HG03558 (cell line): ENCODE data around the gene CLASP2.
"Not testable (repeated sequence)": the region's sequence is repeated elsewhere in the genome, so short reads cannot be mapped to it uniquely, and the experiment has no call there.

Experiments used
- ATAC-seq: cut with Tn5 transposase; IDR thresholded peaks from one replicate; pipeline ENCODE4 v1.9.1; 2021; ENCODE audit warnings: moderate number of reproducible peaks; ENCODE audit not compliant: unreplicated experiment; ENCODE audit errors: extremely low read depth

CLASP2 gene

GRCh38 chr3:33717866-33718594 lies at the start of gene CLASP2:
TSS of gene CLASP2 (minus strand) at chr3:33718254. CDS start at chr3:33718002, 252 bp downstream.
- ATAC-seq = peak; percentile 89

- ATAC-seq = no peak
Measured at GRCh38 chr3:33758864-33759263, 40.8 kb upstream of the CLASP2 start.

DNA sequence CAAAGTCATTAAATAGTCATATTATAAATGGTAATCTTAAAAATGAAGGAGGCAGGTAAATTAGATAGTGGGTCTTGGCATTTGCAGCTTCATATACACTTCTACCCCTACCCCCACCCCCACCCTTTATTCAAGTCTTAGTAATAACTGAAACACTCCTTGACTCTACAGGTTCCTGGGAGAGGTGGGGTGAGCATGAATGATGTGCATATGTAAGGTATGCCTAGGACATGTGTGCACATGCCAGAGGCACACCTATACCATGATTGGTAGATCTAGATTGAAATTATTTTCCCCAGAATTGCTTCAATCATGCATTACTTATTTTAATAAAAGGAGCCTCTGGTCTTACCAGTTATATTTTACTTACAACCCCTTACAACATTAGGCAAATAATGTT lies 40.2 kb upstream of the CLASP2 start:
- ATAC-seq = no peak

GRCh38 chr3:33754391-33754790 lies 36.3 kb upstream of the CLASP2 start:
- ATAC-seq = not testable (repeated sequence)

DNA sequence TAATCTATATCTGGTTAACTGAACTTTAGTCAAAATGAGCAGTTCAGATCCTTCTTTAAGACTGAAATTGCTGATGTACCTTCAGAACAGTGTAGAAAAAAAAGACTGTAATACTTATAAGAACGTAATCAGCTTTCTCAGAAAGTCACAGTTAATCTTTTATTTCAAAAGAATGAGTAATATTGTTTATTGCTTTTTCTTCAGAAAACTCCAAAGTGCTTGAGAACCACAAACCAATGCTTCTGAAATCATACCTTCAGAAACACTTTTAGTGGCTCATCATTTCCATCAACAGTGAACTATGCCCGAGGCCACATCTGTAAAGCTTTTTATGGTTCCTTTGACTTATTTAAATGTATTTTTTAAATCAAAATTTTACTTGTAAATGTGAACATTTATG lies 33.3 kb upstream of the CLASP2 start:
- ATAC-seq = no peak

DNA sequence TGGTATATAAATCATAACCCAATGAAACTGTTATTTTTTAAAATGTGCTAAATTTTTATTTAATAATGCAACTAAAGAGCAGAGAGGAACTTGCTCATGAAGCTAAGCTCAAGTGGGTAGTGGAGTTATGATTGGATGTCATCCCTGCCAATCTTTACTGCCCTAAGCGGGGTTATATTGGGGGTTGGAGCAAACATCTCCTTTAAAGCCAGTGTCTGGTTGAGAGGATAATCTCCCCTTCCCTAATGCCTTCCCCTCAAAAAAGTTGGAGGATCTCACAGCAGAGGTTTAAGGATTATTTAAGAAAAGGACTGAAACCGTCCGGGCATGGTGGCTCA lies 32.1 kb upstream of the CLASP2 start:
- no peak for ATAC-seq

- ATAC-seq = no peak
Measured at GRCh38 chr3:33749546-33750210, 31.6 kb upstream of the CLASP2 start.

DNA sequence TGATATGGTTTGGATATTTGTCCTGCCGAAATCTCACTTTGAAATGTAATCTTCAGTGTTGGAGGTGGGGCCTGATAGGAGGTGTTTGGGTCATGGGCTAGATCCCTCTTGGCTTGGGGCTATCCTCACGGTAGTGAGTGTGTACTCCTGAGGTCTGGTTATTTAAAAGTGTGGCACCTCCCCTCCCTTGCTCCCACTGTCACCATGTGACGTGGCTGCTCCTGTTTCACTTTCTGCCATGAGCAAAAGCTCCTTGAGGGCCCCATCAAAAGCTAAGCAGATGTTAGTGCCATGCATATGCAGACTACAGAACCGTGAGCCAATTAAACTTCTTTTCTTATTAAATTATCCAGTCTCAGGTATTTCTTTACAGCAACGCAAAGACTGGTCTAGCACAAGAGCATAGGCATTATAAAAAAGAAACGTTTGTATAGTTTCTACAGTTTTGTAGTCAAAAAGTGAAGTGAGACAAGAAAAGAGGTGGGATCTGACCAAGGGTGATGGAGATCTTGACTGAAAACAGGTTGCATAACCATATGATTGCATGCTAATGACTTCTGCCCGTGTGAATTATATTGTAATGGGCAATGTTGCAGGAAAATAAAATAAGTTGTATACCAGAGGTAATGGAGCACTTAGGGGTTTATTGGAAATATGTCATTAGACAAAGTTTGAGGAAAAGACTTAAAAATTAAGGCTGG lies 28.5 kb upstream of the CLASP2 start:
- no peak for ATAC-seq

- ATAC-seq = no peak
Measured at GRCh38 chr3:33737146-33737545, 19.1 kb upstream of the CLASP2 start.

DNA sequence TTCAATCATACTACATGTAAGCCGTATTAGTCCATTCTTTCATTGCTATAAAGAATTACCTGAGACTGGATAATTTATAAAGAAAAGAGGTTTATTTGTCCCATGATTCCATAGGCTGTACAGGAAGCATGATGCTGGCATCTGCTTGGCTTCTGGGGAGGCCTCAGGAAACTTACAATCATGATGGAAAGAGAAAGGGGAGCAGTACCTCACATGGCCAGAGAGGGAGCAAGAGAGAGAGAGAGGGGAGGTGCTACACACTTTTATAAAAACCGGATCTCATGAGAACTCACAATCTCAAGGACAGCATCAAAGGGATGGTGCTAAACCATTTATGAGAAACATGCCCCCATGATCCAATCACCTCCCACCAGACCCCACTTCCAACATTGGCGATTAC lies 14.3 kb upstream of the CLASP2 start:
- no peak for ATAC-seq

GRCh38 chr3:33729993-33730392 lies 11.9 kb upstream of the CLASP2 start:
- no peak for ATAC-seq

DNA sequence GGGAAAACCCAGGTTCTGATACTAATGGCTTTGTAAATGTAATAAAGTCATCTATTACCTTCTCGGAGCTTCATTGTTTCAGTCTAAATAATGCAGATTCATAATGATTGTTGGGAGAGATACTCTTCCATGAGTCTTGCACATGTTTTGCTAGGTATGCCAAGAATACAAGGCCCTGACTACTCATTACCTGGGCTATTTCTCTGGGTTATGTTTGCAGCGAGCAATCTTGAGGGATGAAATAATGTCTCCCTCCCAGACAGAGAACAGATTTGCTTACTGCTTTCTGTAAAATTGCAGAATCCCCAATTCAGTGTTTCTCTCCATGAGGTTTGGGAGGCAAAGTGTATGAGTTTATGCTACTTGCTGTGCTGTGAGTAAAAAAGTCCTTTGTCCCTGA lies 6.2 kb upstream of the CLASP2 start:
- no peak for ATAC-seq

GRCh38 chr3:33722626-33723370 lies 4.7 kb upstream of the CLASP2 start:
- no peak for ATAC-seq

DNA sequence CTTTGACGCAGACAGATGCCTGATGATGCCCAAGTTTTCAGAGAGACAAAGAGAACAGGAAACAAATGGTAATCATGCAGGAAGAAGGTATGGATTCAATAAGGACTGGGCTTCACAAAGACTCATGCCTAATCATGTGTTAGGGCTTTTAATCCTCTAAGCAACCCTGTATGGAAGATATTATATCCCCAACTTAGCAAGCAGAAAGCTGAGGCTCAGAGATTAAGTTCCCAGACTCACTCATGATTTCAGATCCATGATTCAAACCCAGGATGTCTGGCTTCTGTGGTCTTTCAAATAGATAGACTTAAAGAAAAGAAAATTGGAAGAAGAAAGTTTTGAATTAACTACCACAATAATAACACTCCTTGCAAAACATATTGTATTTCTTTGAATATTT lies 4.1 kb upstream of the CLASP2 start:
- no peak for ATAC-seq

DNA sequence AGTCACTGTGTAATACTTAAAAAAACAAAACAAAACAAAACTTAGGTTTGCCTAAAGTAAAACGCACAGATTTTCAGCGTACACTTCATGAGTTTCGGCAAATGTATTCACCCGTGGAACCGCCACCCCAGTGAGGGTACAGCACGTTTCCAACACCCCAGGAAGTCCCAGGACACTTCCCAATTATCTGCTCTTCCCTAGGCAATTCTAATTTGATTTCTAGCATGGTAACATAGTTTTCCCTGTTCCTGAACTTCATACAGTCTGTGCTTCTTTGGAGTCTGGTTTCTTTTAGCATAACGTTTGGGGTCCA lies 497 bp upstream of the CLASP2 start:
- ATAC-seq = no peak

DNA sequence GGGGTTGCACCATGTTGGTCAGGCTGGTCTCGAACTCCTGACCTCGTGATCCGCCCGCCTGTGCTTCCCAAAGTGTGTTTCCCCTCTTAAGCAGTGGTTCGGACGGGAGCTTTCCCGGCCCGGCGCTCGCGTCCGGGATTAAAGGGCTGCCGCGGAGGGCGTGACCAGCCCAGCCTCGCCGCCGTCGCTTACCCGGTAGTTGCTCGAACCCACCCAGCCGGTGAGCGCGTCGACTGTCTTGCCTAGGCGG lies 513 bp downstream of the CLASP2 start:
- peak; percentile 24 for ATAC-seq

- no peak for ATAC-seq
Measured at GRCh38 chr3:33716227-33716626, 1.8 kb downstream of the CLASP2 start.

GRCh38 chr3:33711100-33711499 lies 7.0 kb downstream of the CLASP2 start:
- no peak for ATAC-seq

DNA sequence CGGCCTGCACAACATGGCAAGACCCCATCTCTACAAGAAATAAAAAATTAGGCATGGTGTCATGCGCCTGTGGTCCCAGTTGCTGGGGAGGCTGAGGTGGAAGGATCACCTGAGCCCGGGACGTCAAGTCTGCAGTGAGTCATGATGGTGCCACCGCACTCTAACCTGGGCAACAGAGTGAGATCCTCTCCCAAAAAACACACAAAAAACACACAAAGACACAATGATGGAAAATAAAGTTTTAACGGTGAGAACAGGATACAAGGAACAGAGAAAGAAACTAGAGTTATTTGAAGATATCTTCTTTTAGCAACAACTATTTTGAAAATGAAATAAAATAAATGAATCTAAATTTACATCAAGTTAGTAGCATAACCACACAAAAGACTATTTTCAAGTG lies 12.0 kb downstream of the CLASP2 start:
- no peak for ATAC-seq

GRCh38 chr3:33704891-33705290 lies 13.2 kb downstream of the CLASP2 start:
- ATAC-seq = no peak

DNA sequence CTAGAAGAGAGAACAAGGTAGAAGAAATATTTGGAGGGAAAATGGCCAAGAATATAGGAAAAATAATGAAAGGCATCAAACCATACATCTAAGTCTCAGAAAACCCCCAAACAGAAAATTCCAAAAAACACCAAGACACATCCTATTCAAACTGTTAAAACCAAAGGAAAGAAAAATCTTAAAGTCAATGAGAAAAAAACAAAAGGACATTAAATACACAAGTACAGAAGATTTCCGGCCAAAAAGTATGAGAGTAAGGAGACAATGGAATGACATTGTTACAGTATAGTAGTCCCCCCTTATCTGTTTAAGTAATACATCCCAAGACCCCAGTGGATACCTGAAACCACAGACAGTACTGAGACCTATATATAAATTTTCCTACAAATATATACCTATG lies 18.8 kb downstream of the CLASP2 start:
- ATAC-seq = no peak
